ENCODE data around the gene VAPB. TPM values are rescaled to one million over a fixed set of nuclear protein-coding genes. Genes with fewer than 3 reads are reported as not detected.

Gene VAPB
- total RNA-seq, 4 donors from 2014 or later = 16.3 to 25.3 (median 21.0) TPM

- TF ChIP-seq, protein P1, sequence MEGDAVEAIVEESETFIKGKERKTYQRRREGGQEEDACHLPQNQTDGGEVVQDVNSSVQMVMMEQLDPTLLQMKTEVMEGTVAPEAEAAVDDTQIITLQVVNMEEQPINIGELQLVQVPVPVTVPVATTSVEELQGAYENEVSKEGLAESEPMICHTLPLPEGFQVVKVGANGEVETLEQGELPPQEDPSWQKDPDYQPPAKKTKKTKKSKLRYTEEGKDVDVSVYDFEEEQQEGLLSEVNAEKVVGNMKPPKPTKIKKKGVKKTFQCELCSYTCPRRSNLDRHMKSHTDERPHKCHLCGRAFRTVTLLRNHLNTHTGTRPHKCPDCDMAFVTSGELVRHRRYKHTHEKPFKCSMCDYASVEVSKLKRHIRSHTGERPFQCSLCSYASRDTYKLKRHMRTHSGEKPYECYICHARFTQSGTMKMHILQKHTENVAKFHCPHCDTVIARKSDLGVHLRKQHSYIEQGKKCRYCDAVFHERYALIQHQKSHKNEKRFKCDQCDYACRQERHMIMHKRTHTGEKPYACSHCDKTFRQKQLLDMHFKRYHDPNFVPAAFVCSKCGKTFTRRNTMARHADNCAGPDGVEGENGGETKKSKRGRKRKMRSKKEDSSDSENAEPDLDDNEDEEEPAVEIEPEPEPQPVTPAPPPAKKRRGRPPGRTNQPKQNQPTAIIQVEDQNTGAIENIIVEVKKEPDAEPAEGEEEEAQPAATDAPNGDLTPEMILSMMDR (IDR thresholded peaks at IDR 0.05; ENCODE audit: low read depth) = no peak
Measured at GRCh38 chr20:58390659-58391035, 1.6 kb downstream of the VAPB start.

DNA sequence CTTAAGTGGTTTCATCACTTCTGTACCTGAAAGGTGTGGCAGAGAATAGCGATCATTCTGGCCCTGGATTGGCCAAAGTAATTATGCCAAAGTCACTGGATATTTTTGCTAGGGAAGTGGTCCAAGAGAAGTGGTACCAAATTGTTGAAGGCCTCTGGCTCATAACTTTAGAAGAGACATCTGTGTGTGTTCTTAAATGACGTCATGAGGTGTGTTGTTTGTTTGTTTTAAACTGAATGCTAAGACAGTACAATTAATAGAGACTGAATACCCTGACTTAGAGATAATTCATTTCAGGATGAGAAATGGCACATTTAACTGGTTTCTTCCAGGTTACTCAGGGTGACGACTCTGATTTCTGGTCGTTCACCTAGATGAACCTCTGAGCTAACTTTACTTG, 3.3 kb downstream of the VAPB start:
- TF ChIP-seq, protein P1 (IDR thresholded peaks at IDR 0.05; ENCODE audit: low read depth) = no peak

DNA sequence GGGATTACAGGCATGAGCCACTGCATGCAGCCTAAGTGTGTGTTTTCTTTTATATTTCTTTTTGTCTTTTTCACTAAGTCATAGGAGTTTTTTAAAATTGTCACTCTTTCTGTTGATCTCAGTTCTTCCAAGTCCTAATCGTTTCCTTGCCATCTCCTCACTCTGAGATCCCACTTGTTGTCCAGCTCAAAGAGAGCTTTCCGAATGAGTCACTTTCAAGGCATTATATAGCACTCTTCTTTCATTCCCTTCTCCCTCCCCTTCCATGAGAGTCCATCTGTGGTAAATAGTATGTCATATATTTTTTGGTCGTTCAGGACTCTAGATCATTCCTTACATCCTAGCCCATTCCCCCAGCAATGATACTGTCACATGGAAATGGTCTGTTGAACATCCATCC, 4.3 kb downstream of the VAPB start:
- TF ChIP-seq, protein P1 (IDR thresholded peaks at IDR 0.05; ENCODE audit: low read depth) = no peak

- TF ChIP-seq, protein P1 (IDR thresholded peaks at IDR 0.05; ENCODE audit: low read depth) = no peak
Measured at GRCh38 chr20:58394801-58395200, 5.8 kb downstream of the VAPB start.

DNA sequence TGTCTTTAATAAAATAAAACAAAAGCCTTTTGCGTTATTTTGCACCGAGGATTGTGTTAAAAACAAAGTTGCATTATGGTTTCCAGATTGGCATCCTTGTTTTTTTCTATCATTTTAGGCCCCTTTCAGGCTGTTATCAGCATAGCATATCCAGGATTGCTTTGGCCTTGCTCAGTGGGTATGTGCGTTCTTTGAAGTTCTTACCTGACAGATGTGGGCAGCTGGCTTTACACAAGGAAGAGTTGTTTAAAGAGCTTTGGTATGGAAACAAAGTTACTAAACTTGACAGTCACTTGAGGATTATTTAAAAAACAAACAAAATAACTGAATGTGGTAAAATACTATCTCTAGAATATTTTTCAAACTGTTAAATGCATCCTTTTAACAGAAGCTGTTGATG, 6.6 kb downstream of the VAPB start:
- TF ChIP-seq, protein P1 (IDR thresholded peaks at IDR 0.05; ENCODE audit: low read depth) = no peak

DNA sequence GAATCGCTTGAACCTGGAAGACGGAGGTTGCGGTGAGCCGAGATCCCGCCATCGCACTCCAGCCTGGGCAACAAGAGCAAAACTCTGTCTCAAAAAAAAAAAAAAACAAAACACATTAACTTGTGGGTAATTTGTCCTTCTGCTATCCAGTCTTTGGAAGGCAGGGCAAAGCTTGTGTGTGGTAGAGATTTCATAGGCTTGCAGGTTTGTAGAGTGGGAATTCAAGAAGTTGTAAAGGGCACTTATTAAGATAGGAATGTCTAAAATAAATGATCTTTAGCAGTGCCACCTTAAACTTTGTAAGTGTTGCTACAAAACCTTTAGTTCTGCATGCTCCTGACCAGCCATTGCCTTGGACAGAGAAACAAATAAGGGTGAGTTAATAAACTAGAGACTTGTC, 8.4 kb downstream of the VAPB start:
- TF ChIP-seq, protein P1 (IDR thresholded peaks at IDR 0.05; ENCODE audit: low read depth) = no peak

GRCh38 chr20:58398254-58398653, 9.2 kb downstream of the VAPB start:
- TF ChIP-seq, protein P1 (IDR thresholded peaks at IDR 0.05; ENCODE audit: low read depth) = no peak

Data from subcutaneous adipose tissue (tissue), 4 donors.